ENCODE measurements around the gene COL27A1.

Gene COL27A1

DNA sequence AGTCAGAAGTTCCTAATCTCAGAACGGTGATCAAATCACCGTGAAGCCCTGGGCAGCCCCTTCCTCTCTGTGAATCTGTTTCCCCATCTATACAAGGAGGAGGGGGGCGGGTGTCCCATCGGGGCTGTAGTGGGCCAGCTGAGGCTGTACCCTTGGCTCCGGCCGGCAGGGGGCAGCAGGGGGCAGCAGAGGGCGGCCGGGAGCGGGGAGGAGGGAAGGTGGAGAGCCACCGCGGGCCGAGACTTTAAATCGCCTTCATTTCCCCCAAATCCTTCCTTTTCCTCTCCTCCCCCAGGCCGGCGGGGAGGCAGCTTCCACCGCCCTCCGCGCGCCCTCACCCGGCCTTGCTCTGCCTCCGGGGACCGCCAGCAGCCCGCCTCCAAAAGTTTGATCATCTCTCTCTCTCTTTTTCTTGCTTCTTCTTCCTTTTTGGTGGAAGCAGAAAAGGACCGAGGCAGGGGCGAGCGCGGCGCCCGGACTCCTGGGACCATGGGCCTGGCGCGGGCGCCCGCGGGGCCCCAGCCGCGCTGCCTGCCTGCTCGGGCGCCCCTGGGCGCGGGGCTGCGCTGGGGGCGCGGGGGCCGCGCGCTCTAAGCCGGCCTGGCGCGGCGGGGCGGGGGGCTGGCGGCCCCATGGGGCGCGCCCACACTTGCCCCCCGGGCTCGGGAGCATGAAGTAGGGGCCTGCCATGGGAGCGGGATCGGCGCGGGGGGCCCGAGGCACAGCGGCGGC, at the start of gene COL27A1:
COL27A1 (plus strand) TSS at position 275 of the 732 bp plus-strand sequence; CDS start at position 689, 414 bp downstream.
- peak; percentile 59 for DNase-seq (ENCODE audit: low read depth)

DNA sequence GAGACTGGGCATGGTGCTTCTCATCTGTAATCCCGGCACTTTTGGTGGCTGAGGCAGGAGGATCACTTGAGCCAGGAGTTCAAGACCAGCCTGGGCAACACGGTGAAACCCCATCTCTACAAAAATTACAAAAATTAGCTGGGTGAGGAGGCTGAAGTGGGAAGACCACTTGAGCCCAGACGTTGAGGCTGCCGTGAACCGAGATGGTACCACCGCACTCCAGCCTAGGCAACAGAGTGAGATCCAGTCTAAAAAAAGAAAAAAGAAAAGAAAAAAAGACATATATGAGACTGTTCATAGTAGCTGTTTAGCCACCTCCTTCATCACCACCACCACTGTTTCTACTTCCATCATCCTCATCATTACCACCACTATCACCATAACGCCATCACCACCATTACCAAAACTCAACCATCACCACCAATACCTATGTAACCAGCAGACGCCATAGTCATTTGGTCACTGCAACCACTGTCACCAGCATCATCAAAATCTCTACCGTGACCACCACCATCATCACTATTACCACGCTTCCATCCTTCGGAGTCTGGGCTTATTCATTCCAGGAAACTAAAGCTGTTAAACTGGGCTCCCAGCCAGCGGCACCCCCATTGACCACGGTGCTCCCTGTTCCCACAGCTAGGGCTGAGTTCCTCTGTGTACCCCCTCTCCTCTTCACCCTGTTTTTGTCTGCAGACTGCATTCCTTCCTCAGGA, 47.9 kb upstream of the COL27A1 start:
- no peak for DNase-seq (ENCODE audit: low read depth)

- DNase-seq (ENCODE audit: low read depth), result no peak
Measured at GRCh38 chr9:114108016-114108833, 47.1 kb upstream of the COL27A1 start.

DNA sequence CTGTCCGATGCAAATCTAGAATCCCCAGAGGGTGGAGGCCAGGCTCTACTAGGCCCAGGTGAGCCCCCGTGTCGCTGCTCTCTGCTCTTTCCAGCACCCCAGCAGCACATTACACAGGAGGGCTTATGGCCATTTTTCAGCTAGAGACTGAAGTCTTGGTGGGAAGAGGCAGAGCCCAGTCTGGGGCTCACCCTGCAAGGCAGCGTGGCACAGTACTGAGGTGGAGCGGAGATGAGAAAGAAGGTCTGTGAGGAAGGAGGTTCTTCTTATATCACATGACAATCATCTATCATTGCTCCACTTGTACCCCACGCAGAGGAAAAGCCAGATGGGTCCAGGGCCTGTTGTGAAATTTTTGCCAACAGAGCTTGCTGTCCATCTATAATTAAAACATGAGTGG, 46.2 kb upstream of the COL27A1 start:
- DNase-seq (ENCODE audit: low read depth), result no peak

GRCh38 chr9:114110180-114110579, 45.2 kb upstream of the COL27A1 start:
- DNase-seq (ENCODE audit: low read depth), result no peak

DNA sequence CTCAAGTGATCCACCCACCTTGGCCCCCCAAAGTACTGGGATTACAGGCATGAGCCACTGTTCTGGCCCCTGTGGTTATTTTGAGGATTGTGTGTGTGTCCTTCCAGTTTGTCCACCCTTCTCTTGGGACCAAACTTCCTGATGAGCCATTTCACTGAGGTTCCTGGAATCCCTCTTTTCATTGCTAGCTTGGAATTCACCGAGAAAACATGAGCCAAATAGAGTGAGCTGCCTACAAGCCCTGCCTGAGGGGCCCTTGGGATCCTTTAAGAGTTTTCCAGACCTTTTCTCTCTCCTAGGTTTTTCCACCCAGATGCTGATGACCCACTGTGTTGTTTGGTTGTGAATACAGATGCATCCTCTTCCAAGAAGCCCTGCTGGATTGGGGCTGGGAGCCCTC, 43.0 kb upstream of the COL27A1 start:
- DNase-seq (ENCODE audit: low read depth), result no peak

GRCh38 chr9:114112778-114113584, 42.4 kb upstream of the COL27A1 start:
- no peak for DNase-seq (ENCODE audit: low read depth)

GRCh38 chr9:114114364-114114763, 41.0 kb upstream of the COL27A1 start:
- DNase-seq (ENCODE audit: low read depth), result no peak

- DNase-seq (ENCODE audit: low read depth), result no peak
Measured at GRCh38 chr9:114115654-114116125, 39.6 kb upstream of the COL27A1 start.

DNA sequence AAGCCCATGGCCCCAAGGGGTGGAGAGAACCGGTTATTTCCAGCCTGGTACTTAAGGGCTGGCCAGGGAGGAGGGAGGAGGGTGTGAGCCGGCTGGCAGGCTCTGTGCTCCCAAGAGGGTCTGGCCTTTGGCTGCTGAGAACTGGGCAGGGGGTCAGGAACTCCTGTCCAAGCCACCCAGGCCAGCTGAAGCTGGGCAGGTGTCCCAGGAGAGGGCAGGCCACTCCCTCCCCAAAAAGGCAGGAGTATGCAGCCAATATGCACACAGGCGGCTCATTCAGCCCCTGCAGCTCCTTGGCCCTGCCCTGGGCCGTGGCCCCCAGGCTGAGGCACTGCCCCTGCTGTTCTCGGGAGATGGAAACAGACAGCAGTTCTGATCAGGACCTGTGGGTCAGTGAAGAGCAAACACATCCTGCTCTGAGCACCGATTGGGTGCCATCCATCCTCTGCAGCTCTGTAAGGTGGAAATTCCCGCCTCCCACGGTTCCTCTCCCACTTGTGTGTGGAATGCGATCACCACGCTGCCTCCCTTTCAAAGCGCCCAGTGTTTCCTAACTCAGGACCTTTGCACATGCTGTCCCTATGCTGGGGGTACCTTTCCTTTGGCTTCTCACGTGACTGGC, 39.1 kb upstream of the COL27A1 start:
- DNase-seq (ENCODE audit: low read depth), result no peak

- DNase-seq (ENCODE audit: low read depth), result no peak
Measured at GRCh38 chr9:114117614-114117995, 37.7 kb upstream of the COL27A1 start.

DNA sequence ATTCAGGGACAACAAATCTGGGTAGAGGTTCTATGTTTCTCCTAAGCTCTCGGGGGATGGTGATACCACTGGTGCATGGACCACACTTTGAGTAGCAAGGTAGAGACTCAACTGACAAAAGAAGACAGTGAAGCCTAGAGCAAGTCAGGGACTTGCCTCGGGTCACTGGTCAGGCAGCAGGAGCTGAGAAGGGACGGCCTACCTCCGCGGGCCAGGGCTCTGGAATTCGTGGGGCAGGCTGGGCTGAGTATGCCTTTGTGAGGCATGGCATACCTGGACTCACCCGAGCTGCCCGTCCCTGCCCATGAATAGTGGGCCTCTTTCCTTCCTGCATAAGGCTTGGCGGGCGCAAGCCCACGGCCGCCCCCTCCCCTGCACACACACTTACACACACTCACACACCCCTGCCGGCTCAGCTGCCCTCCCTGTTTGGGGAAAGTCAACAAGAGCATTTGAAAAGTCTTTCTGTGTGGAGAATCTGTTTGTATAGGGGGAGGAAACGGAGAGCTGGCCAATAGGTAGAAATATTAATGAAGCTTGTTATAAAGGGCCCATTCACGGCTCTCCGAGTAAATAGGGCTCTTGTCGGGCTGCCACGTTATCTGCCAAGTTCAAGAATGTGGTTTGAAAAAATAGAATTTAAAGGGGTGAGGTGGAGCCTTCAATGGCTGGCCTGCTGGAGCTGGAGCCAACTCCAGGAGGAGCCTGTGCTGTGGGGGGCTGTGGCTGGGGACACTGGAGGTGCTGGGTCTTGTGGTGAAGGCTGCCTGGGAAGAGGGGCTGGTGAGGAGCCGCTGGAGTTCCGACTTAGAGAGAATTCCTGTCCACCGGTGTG, 37.1 kb upstream of the COL27A1 start:
- no peak for DNase-seq (ENCODE audit: low read depth)

- DNase-seq (ENCODE audit: low read depth), result no peak
Measured at GRCh38 chr9:114119242-114120191, 35.8 kb upstream of the COL27A1 start.

DNA sequence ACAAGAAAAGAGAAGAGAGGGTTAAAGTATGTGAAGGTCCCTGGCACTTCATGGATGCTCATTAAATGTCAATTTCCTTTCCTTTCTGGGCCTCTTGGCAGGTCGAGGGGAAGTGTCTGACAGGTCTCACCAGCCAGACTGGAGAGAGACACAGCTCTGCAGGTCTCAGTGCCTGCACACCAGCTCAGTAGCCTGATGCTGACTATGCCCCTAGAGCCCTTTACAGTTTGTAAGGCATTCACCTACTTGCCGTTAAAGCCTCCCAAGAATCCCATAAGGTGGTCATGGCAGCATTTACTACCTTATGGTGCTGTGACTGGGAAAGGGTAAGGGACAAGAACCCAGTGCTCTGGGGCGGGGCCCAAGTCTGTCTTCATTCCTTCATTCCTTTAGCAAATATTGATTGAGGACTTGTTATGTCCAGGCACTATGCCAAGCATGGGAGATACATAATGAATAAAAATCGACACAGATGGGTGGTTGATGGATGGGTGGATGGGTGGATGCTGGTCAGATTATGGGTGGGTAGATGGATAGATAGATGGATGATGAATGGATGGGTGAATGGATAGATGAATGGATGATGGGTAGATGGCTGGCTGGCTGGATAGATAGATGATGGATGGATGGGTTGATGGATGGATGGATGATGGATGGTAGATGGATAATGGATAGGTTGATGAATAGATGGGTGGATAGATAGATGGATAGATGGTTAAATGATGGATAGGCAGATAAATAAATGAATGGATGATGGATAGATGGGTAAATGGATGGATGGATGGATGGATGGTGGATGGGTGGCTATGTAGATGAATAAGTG, 34.9 kb upstream of the COL27A1 start:
- DNase-seq (ENCODE audit: low read depth), result no peak

- DNase-seq (ENCODE audit: low read depth), result no peak
Measured at GRCh38 chr9:114121227-114122135, 33.9 kb upstream of the COL27A1 start.

DNA sequence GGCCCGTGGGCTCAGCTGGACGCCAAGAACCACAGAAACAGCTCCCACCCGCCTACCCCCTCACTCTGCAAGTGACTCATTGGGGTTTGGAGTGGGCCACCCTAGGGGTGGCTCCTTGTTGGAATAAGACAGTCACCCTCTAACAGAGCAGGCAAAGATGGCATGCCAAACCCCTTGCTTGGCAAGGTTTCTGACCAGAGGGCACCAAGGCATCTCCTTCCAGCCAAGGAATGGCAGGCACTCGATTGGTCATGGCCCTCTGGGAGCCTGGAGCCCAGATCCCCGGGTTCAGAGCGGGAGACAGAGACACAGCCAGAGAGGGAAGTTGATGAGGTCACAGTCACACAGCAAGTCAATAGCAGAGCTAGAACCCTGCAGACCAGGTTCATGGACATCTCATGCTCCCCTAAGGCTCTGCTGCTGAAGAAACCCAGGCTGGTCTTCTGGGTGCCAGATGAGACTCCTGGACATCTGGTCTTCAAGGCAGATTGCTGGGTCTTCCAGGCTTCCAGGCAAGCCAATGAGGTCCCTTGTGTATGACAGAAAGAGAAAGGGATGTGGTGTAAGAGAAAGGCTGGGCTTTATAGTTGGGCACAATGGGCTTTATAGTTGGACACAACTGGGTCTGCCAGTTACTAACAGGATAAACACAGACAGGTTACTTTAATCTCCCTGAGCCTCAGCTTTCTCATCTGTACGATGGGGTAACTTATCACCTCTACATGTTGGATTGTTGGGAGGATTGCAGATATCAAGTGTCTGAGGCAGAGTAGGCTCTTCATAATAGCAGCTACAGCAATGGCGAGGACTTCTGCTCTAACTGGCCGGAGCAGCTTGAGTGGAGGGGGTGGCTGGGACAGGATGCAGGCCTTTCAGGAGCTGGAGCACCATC, 33.0 kb upstream of the COL27A1 start:
- DNase-seq (ENCODE audit: low read depth), result no peak

Measured in activated gamma-delta T cell treated with anti-CD3 and anti-CD28 coated beads, Interleukin-2, amount 50 U/mL, for 16 hours (primary cell).